ENCODE measurements around the gene CARD6. TPM values are rescaled to one million over a fixed set of nuclear protein-coding genes. Genes with fewer than 3 reads are reported as not detected.
"Not testable (repeated sequence)": the region's sequence is repeated elsewhere in the genome, so short reads cannot be mapped to it uniquely, and the experiment has no call there.

CARD6 gene
- total RNA-seq, 1 donor from 2014 or later, result 29.5 TPM

DNA sequence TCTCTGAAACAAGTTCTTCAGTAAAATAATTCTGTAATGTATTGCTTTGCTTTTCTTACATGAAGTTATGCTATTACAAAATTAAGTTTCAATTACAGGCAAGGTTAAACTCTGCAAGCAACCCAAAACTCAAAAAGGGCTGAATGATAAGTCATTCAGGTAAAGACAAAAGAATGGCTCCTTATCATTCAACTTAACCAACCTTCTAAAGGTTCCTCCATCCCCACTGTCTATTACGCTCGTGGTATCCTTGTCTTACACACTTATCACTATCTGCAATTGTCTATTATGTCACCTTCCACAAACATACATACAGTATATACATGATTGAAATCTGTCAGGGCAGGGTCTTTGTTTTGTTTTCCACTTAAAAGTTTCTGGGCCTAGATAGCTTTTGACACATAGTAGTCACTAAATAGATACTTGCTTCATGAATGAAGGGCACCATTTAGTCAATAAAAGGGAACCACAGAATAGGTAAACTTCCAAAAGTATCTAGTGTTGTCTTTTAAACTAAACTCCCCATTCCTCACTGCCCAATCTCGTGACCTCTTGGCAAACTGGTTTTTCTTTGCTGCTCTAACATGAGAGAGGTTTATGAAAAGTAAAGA is 13.0 kb upstream of the CARD6 start:
- no peak for DNase-seq (ENCODE audit: low read depth, low spot score)

- DNase-seq (ENCODE audit: low read depth, low spot score), result no peak
Measured at GRCh38 chr5:40828690-40829661, 12.2 kb upstream of the CARD6 start.

- DNase-seq (ENCODE audit: low read depth, low spot score), result no peak
Measured at GRCh38 chr5:40829748-40830533, 11.2 kb upstream of the CARD6 start.

DNA sequence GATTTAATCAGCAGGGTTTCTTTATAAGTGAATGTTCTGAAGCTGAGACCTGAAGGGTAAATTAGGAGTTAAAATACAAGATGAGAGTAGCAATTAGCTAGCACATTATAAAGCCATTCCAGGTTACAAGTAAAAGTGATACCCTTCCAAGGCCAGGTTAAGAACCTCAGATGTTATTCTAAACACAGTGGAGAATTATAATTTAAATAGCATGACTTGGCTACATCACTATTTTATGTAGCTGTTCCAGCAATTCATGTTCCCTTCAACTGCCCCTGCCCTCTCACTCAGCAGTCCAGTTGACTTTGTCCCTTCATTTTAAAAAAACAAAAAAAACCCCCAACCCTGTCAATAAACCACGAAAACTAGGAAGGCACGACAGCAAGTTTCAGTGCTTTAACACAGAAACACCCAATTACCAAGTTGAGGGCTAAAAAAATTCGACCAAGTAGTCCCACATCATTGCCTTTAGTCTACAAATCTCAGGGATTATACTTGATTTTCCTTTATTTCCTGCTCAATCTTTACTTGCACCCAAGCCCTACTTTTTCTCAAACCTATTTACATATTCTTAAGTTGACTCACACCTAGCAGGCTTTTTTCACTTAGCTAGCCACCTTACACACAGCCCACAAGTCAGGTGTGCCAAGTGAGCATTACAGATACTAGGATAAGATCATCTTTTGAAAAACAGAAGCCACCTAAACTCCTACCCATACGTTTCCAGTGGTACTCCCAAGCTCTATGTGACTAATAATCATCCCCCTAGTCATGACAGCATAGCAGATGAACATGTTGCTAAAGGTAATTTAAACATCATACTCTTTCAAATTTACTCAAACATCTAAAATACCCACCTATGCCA is 9.6 kb upstream of the CARD6 start:
- DNase-seq (ENCODE audit: low read depth, low spot score), result no peak

DNA sequence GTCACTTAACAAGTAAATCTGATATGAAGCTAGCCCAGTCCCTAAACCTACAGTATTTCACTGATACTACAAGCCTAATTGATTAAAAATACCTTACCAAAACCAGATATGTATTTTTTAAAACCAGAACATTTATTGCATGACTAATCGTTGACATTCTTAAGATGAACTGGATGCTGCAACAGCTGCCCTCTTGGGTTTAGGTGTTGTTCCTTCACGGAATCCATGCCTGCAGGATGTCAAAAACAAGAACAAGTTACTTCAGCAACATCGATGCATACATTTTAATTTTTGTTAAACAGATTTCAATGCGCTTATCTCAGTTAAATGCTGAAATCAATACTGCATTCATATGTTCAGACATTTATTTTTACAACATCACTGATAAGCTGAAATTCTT is 8.8 kb upstream of the CARD6 start:
- DNase-seq (ENCODE audit: low read depth, low spot score), result no peak

DNA sequence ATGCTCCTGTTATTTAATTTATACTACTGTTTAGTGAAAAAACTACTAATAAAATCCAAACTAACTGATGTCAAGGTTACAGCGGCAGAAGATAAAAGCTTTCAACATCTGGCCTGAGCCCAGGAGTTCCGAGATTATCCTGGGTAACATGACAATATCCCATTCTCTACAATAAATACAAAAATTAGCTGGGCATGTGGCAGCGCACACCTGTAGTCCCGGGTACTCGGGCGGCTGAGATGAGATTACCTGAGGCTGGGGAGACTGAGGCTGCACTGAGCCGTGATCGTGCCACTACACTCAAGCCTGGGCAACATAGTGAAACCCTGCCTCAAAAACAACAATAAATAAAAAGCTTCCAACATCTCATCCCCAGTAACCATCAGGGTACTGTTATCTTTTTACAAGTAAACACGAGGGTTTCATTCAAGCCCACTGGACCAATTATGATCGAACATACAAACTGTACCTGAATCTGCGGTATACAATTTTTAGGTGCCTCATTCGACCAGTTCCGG is 7.4 kb upstream of the CARD6 start:
- no peak for DNase-seq (ENCODE audit: low read depth, low spot score)

DNA sequence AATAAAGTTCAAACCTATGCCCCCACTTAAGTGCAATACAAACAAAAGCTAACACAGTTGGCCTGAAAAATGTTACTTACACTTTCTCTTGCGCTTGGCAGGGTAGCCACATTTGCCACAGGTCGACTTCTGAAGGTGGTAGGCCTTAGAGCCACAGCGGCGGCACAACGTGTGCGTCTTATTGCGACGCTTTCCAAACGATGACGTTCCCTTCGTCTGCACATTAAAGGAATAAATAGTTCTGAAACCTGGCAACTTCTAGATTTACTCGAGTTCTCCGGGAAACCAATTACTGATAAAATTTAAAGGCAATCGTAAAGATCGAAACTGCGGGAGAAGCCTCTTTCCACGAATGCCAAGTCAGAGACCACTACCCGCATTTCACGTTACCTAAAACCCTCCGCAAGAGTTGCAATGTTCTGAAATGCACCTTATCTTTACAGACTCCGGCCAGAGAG is 6.7 kb upstream of the CARD6 start:
- DNase-seq (ENCODE audit: low read depth, low spot score), result peak; percentile 11

DNA sequence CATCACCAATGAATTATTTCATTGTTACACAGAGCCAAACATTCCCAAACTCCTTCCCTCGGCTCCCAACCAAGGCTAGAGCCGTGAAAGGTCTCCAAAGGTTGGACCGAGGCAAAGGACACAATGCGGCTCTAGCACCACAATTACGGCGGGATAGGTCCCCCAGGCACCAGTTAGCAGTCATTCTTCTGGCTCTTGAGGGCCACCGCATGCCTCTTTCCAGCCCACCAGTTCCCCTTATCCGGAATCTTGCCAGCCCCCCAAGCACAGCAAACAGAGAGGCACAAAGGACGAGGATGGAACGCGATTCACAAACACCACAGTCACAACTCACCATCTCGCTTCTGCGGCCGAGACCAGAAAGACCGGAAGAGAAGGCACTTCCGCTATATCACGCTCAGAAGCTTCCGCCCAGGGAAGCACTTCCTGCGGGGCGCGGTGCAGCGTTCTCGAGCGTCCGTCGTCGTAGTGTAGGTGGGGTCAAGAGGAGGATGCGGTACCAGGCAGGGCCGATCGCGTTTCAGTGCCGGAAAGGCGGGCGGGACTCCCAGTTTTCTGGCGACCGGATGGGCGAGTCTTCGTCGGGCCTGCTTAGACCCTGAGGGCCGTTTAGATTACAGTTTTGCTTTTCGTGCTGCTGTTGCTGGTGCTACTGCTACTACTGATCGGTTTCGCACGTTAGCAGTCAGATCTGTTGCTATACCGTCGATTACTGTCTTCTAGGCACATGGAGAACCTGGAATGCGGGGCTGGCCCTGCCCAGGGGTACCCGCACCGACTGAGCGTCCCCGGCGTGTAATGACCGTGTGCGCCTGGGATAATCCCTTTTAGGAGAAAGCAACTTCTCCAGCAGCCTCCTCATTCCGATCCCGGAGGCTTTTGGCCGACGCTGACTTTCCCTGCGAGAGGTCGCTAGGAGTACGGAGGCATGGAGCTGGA is 6.0 kb upstream of the CARD6 start, which contains the start of gene RPL37:
RPL37 (minus strand) TSS at position 374 of the 939 bp plus-strand sequence; CDS start at position 337, 37 bp downstream.
- peak; percentile 88 for DNase-seq (ENCODE audit: low read depth, low spot score)

GRCh38 chr5:40838086-40838485 is 3.1 kb upstream of the CARD6 start:
- DNase-seq (ENCODE audit: low read depth, low spot score), result no peak

DNA sequence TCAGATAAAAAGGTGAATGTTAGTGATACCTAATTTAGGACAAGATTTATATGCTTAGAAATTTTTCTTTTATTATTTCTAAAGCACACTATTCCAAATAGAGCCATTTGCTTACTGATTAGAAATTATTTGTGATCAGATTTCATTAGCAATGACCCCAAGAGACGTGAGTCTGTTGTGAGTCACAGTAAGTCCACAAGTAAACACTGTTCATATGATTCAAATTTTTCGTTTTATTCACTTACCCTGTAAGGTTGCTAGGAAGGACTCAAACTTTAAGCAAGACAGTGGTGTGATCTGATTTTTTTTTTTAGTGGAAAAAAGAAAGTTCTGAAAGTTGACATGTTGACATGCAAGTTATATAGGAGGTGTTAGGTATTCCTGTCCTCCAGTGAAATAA is 1.2 kb downstream of the CARD6 start:
- DNase-seq (ENCODE audit: low read depth, low spot score), result peak; percentile 8

- DNase-seq (ENCODE audit: low read depth, low spot score), result no peak
Measured at GRCh38 chr5:40844565-40844964, 3.4 kb downstream of the CARD6 start.

GRCh38 chr5:40846371-40846770 is 5.2 kb downstream of the CARD6 start:
- DNase-seq (ENCODE audit: low read depth, low spot score), result no peak

DNA sequence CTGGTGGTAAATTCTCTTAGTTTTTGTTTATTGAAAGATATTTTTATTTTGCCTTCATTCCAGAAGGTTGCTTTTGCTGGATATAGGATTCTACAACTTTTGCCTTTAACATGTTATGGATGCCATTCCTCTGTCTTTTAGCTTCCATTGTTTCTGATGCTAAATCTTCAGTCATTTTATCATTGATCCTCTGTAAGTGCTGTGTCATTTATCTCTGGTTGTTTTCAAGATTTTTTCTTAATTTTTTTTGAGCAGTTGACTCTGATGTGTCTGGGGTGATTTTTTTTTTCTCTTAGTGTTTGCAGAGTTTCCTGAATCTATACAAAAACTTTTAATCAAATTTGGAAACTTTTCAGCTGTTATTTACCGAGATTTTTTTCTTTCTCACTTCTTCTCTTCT is 6.4 kb downstream of the CARD6 start:
- no peak for DNase-seq (ENCODE audit: low read depth, low spot score)

DNA sequence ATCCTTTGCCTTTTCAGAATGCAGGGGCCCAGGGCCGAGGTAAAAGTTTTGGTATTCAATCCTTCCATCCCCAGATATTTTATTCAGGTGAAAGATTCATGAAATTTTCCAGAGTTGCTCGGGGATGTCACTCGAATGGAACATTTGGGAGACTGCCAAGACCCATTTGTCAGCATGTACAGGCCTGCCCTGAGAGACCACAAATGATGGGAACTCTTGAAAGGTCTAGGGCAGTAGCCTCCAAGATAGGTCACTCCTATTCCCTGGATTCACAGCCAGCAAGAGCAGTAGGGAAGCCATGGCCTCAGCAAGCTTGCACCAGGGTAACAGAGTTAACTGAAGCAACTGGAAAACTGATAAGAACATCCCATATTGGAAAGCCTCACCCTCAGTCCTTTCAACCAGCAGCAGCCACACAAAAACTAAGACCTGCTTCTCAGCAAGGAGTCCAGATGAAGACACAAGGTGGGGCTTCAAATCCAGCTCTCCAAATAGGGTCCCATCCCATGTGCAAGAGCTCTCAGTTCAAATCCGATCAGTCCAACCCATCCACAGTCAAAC is 12.5 kb downstream of the CARD6 start:
- DNase-seq (ENCODE audit: low read depth, low spot score), result no peak

GRCh38 chr5:40860711-40861110 is 19.5 kb downstream of the CARD6 start:
- no peak for DNase-seq (ENCODE audit: low read depth, low spot score)

- DNase-seq (ENCODE audit: low read depth, low spot score), result not testable (repeated sequence)
Measured at GRCh38 chr5:40865004-40865403, 23.8 kb downstream of the CARD6 start.

DNA sequence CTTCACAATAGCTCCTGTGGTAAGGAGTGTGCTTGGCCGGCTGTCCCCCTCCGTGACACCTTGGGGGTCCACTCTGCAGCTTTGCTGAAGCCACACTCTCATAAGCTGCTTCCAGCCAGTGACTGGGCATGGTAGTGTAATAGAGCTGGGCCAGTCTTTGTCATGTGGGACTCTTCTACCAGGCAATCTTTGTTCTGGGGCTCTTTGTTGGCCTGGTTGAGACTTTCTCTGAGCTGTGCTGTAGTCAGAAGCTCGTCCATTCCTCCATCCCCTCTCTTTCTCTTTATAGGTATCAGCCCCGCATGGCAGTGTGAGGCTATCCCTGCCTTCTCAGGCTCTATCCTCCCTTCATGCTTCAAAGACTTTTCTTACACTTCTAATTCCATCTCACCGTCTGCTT is 25.7 kb downstream of the CARD6 start:
- no peak for DNase-seq (ENCODE audit: low read depth, low spot score)

- no peak for DNase-seq (ENCODE audit: low read depth, low spot score)
Measured at GRCh38 chr5:40869384-40869783, 28.2 kb downstream of the CARD6 start.

DNA sequence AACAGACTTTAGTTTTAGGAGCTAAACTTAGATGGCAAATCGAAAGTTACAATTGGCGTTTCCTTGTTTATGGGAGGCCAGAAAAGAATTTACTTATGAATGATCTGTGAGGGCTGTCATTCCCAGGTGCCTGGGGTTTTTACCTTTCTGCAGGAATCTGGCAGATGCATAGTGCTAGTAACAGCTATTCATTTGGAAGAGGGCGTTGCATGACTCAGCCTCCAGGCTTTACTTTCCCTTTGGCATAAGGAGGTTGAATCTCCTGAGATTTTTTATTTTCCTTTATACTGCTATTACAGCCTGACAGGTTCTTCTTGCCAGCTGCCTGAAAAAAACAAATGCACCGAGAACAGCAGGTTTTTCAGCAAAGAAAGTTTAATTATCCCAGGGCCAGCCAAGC is 30.0 kb downstream of the CARD6 start:
- DNase-seq (ENCODE audit: low read depth, low spot score), result no peak
